IMR-90 (cell line): ENCODE data around the gene ARHGAP21. TPM values are rescaled to one million over a fixed set of nuclear protein-coding genes. Genes with fewer than 3 reads are reported as not detected.

Experiments
- ATAC-seq: fragments of 200-7000 bp; cut with Tn5 transposase; 2 replicates; pipeline ENCODE4 v1.9.1; 2020; ENCODE audit warnings: low read depth, mild to moderate bottlenecking, moderate library complexity
- BruUV-seq: library from RNA; stranded (reverse); fragments of 400-500 nt; replicated peaks from 2 replicates; lab custom pipeline; 2021; lab: Mats Ljungman, UMichigan
- CTCF ChIA-PET: fragments of 300-600 bp; formaldehyde crosslinking; extraction: SDS; loops from one replicate; lab custom pipeline; 2021; ENCODE audit warnings: antibody characterized with exemption; lab: Yijun Ruan, JAX
- POLR2A ChIA-PET: fragments of 300-600 bp; sonication (Branson Sonifier 250); formaldehyde crosslinking; loops from one replicate; lab custom pipeline; 2022; ENCODE audit warnings: antibody characterized with exemption; ENCODE audit not compliant: unreplicated experiment; lab: Charles Lee
- DNase-seq: peaks from one replicate; pipeline ENCODE4 v3.0.0; 2013
- H2AFZ ChIP-seq: replicated peaks from 2 replicates; pipeline ENCODE3; 2013; ENCODE audit warnings: low read length, mild to moderate bottlenecking; ENCODE audit not compliant: poor library complexity
- H2AK5ac ChIP-seq: 2 replicates; pipeline ENCODE4 v1.6.1; 2013; ENCODE audit warnings: low read depth, low read length, inconsistent platforms
- H2AK9ac ChIP-seq: replicated peaks from 2 replicates; pipeline ENCODE3; 2013; ENCODE audit warnings: mild to moderate bottlenecking, low read depth, low read length, moderate library complexity; ENCODE audit not compliant: poor library complexity
- H2BK120ac ChIP-seq: 2 replicates; pipeline ENCODE4 v1.6.1; 2013; ENCODE audit warnings: low read depth, low read length, inconsistent platforms
- H2BK15ac ChIP-seq: 3 replicates; pipeline ENCODE4 v1.6.1; 2013; ENCODE audit warnings: low read depth, low read length, inconsistent platforms
- H2BK20ac ChIP-seq: 2 replicates; pipeline ENCODE4 v1.6.1; 2013; ENCODE audit warnings: low read depth, mild to moderate bottlenecking, inconsistent platforms, low read length, moderate library complexity
- H2BK5ac ChIP-seq: 2 replicates; pipeline ENCODE4 v1.6.1; 2013; ENCODE audit warnings: mild to moderate bottlenecking, low read depth, low read length, inconsistent platforms; ENCODE audit not compliant: poor library complexity, severe bottlenecking
- H3K14ac ChIP-seq: replicated peaks from 2 replicates; pipeline ENCODE4 v1.6.1; 2013; ENCODE audit warnings: low read depth, low read length, inconsistent platforms
- H3K18ac ChIP-seq: 2 replicates; pipeline ENCODE4 v1.6.1; 2013; ENCODE audit warnings: low read depth, low read length, control low read depth
- H3K23ac ChIP-seq: 2 replicates; pipeline ENCODE4 v1.6.1; 2013; ENCODE audit warnings: low read depth, low read length, inconsistent platforms
- H3K27ac ChIP-seq: 2 replicates; pipeline ENCODE4 v1.5.1; 2013; ENCODE audit warnings: mild to moderate bottlenecking, control low read depth, low read length; ENCODE audit not compliant: insufficient read depth
- H3K27me3 ChIP-seq: 2 replicates; pipeline ENCODE4 v1.6.1; 2013; ENCODE audit warnings: low read length; ENCODE audit not compliant: control insufficient read depth, insufficient read depth
- H3K36me3 ChIP-seq: 2 replicates; pipeline ENCODE4 v1.6.1; 2013; ENCODE audit warnings: low read length, mixed read lengths; ENCODE audit not compliant: control insufficient read depth, insufficient read depth
- H3K4ac ChIP-seq: 2 replicates; pipeline ENCODE4 v1.6.1; 2013; ENCODE audit warnings: low read depth, low read length, inconsistent platforms
- H3K4me1 ChIP-seq: 2 replicates; pipeline ENCODE4 v1.6.1; 2013; ENCODE audit warnings: low read length, mixed read lengths; ENCODE audit not compliant: control insufficient read depth, insufficient read depth
- H3K4me2 ChIP-seq: 2 replicates; pipeline ENCODE4 v1.6.1; 2013; ENCODE audit warnings: low read depth, mild to moderate bottlenecking, control low read depth, low read length, moderate library complexity
- H3K4me3 ChIP-seq: 2 replicates; pipeline ENCODE4 v1.5.1; 2013; ENCODE audit warnings: low read depth, mild to moderate bottlenecking, control low read depth, low read length, moderate library complexity; ENCODE audit not compliant: insufficient read depth
- H3K56ac ChIP-seq: 2 replicates; pipeline ENCODE4 v1.6.1; 2013; ENCODE audit warnings: low read length, inconsistent platforms; ENCODE audit not compliant: insufficient read depth; ENCODE audit errors: extremely low read depth
- H3K79me1 ChIP-seq, 2 experiments: 2 replicates each; pipeline ENCODE4 v1.6.1; 2013; ENCODE audit warnings: low read length in 2 of 2, inconsistent platforms in 1 of 2, low read depth in 1 of 2
- H3K9ac ChIP-seq: 2 replicates; pipeline ENCODE4 v1.6.1; 2013; ENCODE audit warnings: low read depth, low read length, control low read depth
- H3K9me1 ChIP-seq: 2 replicates; pipeline ENCODE4 v1.6.1; 2013; ENCODE audit warnings: low read length, inconsistent platforms; ENCODE audit not compliant: insufficient read depth
- H3K9me3 ChIP-seq: 2 replicates; pipeline ENCODE4 v1.6.1; 2013; ENCODE audit warnings: low read length; ENCODE audit not compliant: control insufficient read depth, insufficient read depth
- H4K20me1 ChIP-seq: 2 replicates; pipeline ENCODE4 v1.6.1; 2013; ENCODE audit warnings: low read length, inconsistent platforms; ENCODE audit not compliant: insufficient read depth
- H4K5ac ChIP-seq: 2 replicates; pipeline ENCODE4 v1.6.1; 2013; ENCODE audit warnings: mild to moderate bottlenecking, low read depth, low read length, control low read depth
- H4K8ac ChIP-seq, 2 experiments: 2 replicates each; pipeline ENCODE4 v1.6.1; 2013; ENCODE audit warnings: low read depth in 2 of 2, low read length in 2 of 2, control low read depth in 1 of 2, inconsistent platforms in 1 of 2
- H4K91ac ChIP-seq: 2 replicates; pipeline ENCODE4 v1.6.1; 2013; ENCODE audit warnings: low read depth, low read length, inconsistent platforms; ENCODE audit not compliant: insufficient read depth
- BHLHE40 ChIP-seq: fragments of 150-350 bp; IDR thresholded peaks from 2 replicates; pipeline ENCODE4 v1.6.1; 2016; ENCODE audit warnings: mild to moderate bottlenecking, low read depth, low read length
- CHD1 ChIP-seq: IDR thresholded peaks from 2 replicates; pipeline ENCODE4 v1.6.1; 2012; ENCODE audit warnings: low read depth, low read length, improper control_type of control experiment
- MAFK ChIP-seq: IDR thresholded peaks from 2 replicates; pipeline ENCODE4 v1.6.1; 2012; ENCODE audit warnings: low read depth, low read length, improper control_type of control experiment
- MAZ ChIP-seq: IDR thresholded peaks from 2 replicates; pipeline ENCODE4 v1.6.1; 2012; ENCODE audit warnings: low read depth, mild to moderate bottlenecking, low read length, improper control_type of control experiment, moderate library complexity, borderline replicate concordance
- MXI1 ChIP-seq: IDR thresholded peaks from 2 replicates; pipeline ENCODE4 v1.6.1; 2012; ENCODE audit warnings: low read depth, mild to moderate bottlenecking, low read length, moderate library complexity, borderline replicate concordance
- POLR2A ChIP-seq: IDR thresholded peaks from 2 replicates; pipeline ENCODE4 v1.6.1; 2012; ENCODE audit warnings: mild to moderate bottlenecking, low read depth, low read length
- RAD21 ChIP-seq: IDR thresholded peaks from 2 replicates; pipeline ENCODE4 v1.6.1; 2012; ENCODE audit warnings: low read length, improper control_type of control experiment
- RCOR1 ChIP-seq: IDR thresholded peaks from 2 replicates; pipeline ENCODE4 v1.6.1; 2012; ENCODE audit warnings: mild to moderate bottlenecking, low read length, improper control_type of control experiment; ENCODE audit not compliant: insufficient replicate concordance
- RFX5 ChIP-seq: IDR thresholded peaks from 2 replicates; pipeline ENCODE4 v1.8.0; 2012; ENCODE audit warnings: low read depth, mild to moderate bottlenecking, low read length, moderate library complexity
- SMC3 ChIP-seq: fragments of 150-350 bp; IDR thresholded peaks from 2 replicates; pipeline ENCODE4 v1.6.1; 2016; ENCODE audit warnings: low read depth, mild to moderate bottlenecking, antibody characterized with exemption, low read length, moderate library complexity
- dilution Hi-C: fragments of 300-500 bp; cut with HindIII; formaldehyde crosslinking; loops from one replicate; pipeline ENCODE4 v1.14.3; 2018; ENCODE audit warnings: low sequenced_read_pairs; ENCODE audit not compliant: unreplicated experiment
- in situ Hi-C: fragments of 300-500 bp; cut with MboI; formaldehyde crosslinking; loops from 3 replicates; pipeline ENCODE4 v1.14.3; 2019; ENCODE audit warnings: low sequenced_read_pairs, inconsistent platforms, mixed read lengths
- intact Hi-C: fragments of 100-400 bp; cut with micrococcal nuclease; formaldehyde crosslinking; loops from 2 replicates; pipeline ENCODE4 v1.10.0; 2022
- polyA plus RNA-seq, 3 experiments: library from polyadenylated mRNA; depleted of rRNA; stranded (reverse); fragments of >200 nt; gene quantifications; 2 replicates each; pipeline ENCODE4 v1.2.3, GENCODE V29; 2012; ENCODE audit warnings: low replicate concordance in 1 of 3
- total RNA-seq: library from RNA; depleted of rRNA; stranded (reverse); fragments of >200 nt; gene quantifications from 2 replicates; pipeline ENCODE4 v1.2.3, GENCODE V29; 2012
- TF ChIP-seq, protein P1 (sequence below): conservative IDR thresholded peaks from 2 replicates; pipeline ENCODE4 v1.5.1; 2012; ENCODE audit warnings: mild to moderate bottlenecking, low read depth, low read length, improper control_type of control experiment
- TF ChIP-seq, protein P2 (sequence below): fragments of 150-350 bp; IDR thresholded peaks from 2 replicates; pipeline ENCODE4 v1.6.1; 2017; ENCODE audit warnings: mild to moderate bottlenecking, antibody characterized with exemption, low read length, low read depth
- TF ChIP-seq, protein P3 (sequence below): fragments of 150-350 bp; IDR thresholded peaks from 2 replicates; pipeline ENCODE4 v1.6.1; 2016; ENCODE audit warnings: low read depth, mild to moderate bottlenecking, low read length, moderate library complexity, borderline replicate concordance

Gene ARHGAP21
- total and polyA plus RNA-seq, 2 of the 4 experiments (the other 2 are of a cell fraction) = 43.3 to 94.3 TPM

GRCh38 chr10:24590697-24591457, 132.8 kb downstream of the ARHGAP21 start:
- DNase-seq = no peak
- Histone ChIP-seq H2AK9ac (no peak overlapping the region), H2BK5ac (no peak overlapping the region), H2AK5ac (no peak overlapping the region), H3K4ac (no peak overlapping the region), H3K9ac (no peak overlapping the region), H3K4me2 (no peak overlapping the region), H2BK120ac (no peak overlapping the region), H3K36me3 (peaks cover 43% of the 10 kb centered on the region), H3K23ac (no peak overlapping the region), H4K20me1 (no peaks in the 10 kb centered on the region), H3K9me1 (no peaks in the 10 kb centered on the region), H3K4me3 (no peak overlapping the region), H3K14ac (no peak overlapping the region), H3K18ac (no peak overlapping the region), H3K79me1 (no peaks in the 10 kb centered on the region), H2AFZ (no peak overlapping the region), H3K56ac (no peak overlapping the region), H2BK20ac (no peak overlapping the region), H3K27me3 (no peaks in the 10 kb centered on the region), H2BK15ac (no peak overlapping the region), H4K8ac (no peak overlapping the region), H3K4me1 (no peaks in the 10 kb centered on the region), H4K5ac (no peak overlapping the region), H3K27ac (no peak overlapping the region), H3K9me3 (no peaks in the 10 kb centered on the region), H4K91ac (no peak overlapping the region)
- in situ Hi-C loops = no loop called here
- POLR2A ChIA-PET = no interaction called here
- no peak for ATAC-seq
- CTCF ChIA-PET = no interaction called here
- dilution Hi-C loops = no loop called here
- TF ChIP-seq, protein P1, sequence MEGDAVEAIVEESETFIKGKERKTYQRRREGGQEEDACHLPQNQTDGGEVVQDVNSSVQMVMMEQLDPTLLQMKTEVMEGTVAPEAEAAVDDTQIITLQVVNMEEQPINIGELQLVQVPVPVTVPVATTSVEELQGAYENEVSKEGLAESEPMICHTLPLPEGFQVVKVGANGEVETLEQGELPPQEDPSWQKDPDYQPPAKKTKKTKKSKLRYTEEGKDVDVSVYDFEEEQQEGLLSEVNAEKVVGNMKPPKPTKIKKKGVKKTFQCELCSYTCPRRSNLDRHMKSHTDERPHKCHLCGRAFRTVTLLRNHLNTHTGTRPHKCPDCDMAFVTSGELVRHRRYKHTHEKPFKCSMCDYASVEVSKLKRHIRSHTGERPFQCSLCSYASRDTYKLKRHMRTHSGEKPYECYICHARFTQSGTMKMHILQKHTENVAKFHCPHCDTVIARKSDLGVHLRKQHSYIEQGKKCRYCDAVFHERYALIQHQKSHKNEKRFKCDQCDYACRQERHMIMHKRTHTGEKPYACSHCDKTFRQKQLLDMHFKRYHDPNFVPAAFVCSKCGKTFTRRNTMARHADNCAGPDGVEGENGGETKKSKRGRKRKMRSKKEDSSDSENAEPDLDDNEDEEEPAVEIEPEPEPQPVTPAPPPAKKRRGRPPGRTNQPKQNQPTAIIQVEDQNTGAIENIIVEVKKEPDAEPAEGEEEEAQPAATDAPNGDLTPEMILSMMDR = no peak
- TF ChIP-seq BHLHE40 (no peak), POLR2A (no peak), MXI1 (no peak), MAZ (no peak), RAD21 (no peak), RCOR1 (no peak), SMC3 (no peak), MAFK (no peak), RFX5 (no peak), CHD1 (no peak)
- TF ChIP-seq, protein P2, sequence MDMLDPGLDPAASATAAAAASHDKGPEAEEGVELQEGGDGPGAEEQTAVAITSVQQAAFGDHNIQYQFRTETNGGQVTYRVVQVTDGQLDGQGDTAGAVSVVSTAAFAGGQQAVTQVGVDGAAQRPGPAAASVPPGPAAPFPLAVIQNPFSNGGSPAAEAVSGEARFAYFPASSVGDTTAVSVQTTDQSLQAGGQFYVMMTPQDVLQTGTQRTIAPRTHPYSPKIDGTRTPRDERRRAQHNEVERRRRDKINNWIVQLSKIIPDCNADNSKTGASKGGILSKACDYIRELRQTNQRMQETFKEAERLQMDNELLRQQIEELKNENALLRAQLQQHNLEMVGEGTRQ = no peak
- TF ChIP-seq, protein P3, sequence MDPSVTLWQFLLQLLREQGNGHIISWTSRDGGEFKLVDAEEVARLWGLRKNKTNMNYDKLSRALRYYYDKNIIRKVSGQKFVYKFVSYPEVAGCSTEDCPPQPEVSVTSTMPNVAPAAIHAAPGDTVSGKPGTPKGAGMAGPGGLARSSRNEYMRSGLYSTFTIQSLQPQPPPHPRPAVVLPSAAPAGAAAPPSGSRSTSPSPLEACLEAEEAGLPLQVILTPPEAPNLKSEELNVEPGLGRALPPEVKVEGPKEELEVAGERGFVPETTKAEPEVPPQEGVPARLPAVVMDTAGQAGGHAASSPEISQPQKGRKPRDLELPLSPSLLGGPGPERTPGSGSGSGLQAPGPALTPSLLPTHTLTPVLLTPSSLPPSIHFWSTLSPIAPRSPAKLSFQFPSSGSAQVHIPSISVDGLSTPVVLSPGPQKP = no peak
- intact Hi-C loops = no loop called here
- no TSS peak for BruUV-seq
